GM18505 (cell line): ENCODE measurements around the gene CCDC182.

ENCODE experiments used
- ATAC-seq: cut with Tn5 transposase; IDR thresholded peaks from one replicate; pipeline ENCODE4 v1.9.1; 2021; ENCODE audit not compliant: unreplicated experiment
- POLR2A ChIP-seq: IDR thresholded peaks from 4 replicates; pipeline ENCODE4 v1.6.1; 2011; ENCODE audit warnings: borderline replicate concordance; ENCODE audit not compliant: insufficient read depth, insufficient read length; ENCODE audit errors: extremely low read depth

The CCDC182 gene

GRCh38 chr17:57706761-57707160, 38.3 kb downstream of the CCDC182 start:
- ATAC-seq: no peak
- TF ChIP-seq POLR2A: no peak

- TF ChIP-seq POLR2A: no peak
Observed at GRCh38 chr17:57705921-57706695, 39.0 kb downstream of the CCDC182 start.

GRCh38 chr17:57704448-57704847, 40.7 kb downstream of the CCDC182 start:
- no peak for TF ChIP-seq POLR2A
- ATAC-seq: no peak

More at GRCh38 chr17:57705921-57706695, 39.0 kb downstream of the CCDC182 start:
- ATAC-seq: no peak

GRCh38 chr17:57703273-57703672, 41.8 kb downstream of the CCDC182 start:
- ATAC-seq: no peak
- no peak for TF ChIP-seq POLR2A

- ATAC-seq: no peak
- TF ChIP-seq POLR2A: no peak
Observed at GRCh38 chr17:57701124-57701523, 44.0 kb downstream of the CCDC182 start.

- TF ChIP-seq POLR2A: no peak
- no peak for ATAC-seq
Observed at GRCh38 chr17:57699751-57700219, 45.3 kb downstream of the CCDC182 start.

- no peak for ATAC-seq
- TF ChIP-seq POLR2A: no peak
Observed at GRCh38 chr17:57697891-57698711, 47.0 kb downstream of the CCDC182 start.

- TF ChIP-seq POLR2A: no peak
- no peak for ATAC-seq
Observed at GRCh38 chr17:57697197-57697596, 47.9 kb downstream of the CCDC182 start.

GRCh38 chr17:57696050-57696449, 49.0 kb downstream of the CCDC182 start:
- no peak for TF ChIP-seq POLR2A
- ATAC-seq: no peak
